HepG2 (cell line): ENCODE results near the gene RNF183. TPM values are rescaled to one million over a fixed set of nuclear protein-coding genes. Genes with fewer than 3 reads are reported as not detected.

Source experiments
- ARNT2 ChIP-seq: sonication (generic); formaldehyde crosslinking; IDR thresholded peaks from 2 replicates; pipeline ENCODE4 v1.8.0; 2022; ENCODE audit warnings: mild to moderate bottlenecking, low read depth, missing genetic modification reagents, moderate library complexity
- FOXO1 ChIP-seq: sonication (generic); formaldehyde crosslinking; IDR thresholded peaks from 2 replicates; pipeline ENCODE4 v1.4.0; 2020; ENCODE audit warnings: missing genetic modification reagents
- JUNB ChIP-seq: sonication (generic); formaldehyde crosslinking; IDR thresholded peaks from 2 replicates; pipeline ENCODE4 v1.8.0; 2022; ENCODE audit warnings: missing genetic modification reagents, mild to moderate bottlenecking, borderline replicate concordance
- MYNN ChIP-seq: sonication (generic); formaldehyde crosslinking; IDR thresholded peaks from 2 replicates; pipeline ENCODE4 v1.4.0; 2020; ENCODE audit warnings: mild to moderate bottlenecking, low read depth, missing genetic modification reagents
- NKX3-1 ChIP-seq: sonication (generic); formaldehyde crosslinking; IDR thresholded peaks from 2 replicates; pipeline ENCODE4 v1.5.0; 2020; ENCODE audit warnings: missing genetic modification reagents
- POLR2A ChIP-seq, 2 experiments: IDR thresholded peaks; 2 replicates each; pipeline ENCODE4 v1.6.1; 2011; ENCODE audit warnings: low read depth in 2 of 2, low read length in 2 of 2, mild to moderate bottlenecking in 1 of 2, moderate library complexity in 1 of 2; ENCODE audit not compliant: insufficient read depth in 1 of 2
- POLR2G ChIP-seq: fragments of 200-400 bp; formaldehyde crosslinking; IDR thresholded peaks from 2 replicates; pipeline ENCODE4 v1.6.1; 2018; ENCODE audit warnings: mild to moderate bottlenecking, low read depth, low read length, moderate library complexity
- RAD21 ChIP-seq: fragments of 450-650 bp; formaldehyde crosslinking; IDR thresholded peaks from 2 replicates; pipeline ENCODE4 v1.5.0; 2020; ENCODE audit warnings: mild to moderate bottlenecking
- RBM22 ChIP-seq: fragments of 200-400 bp; formaldehyde crosslinking; optimal IDR thresholded peaks from 2 replicates; pipeline ENCODE3; 2017; ENCODE audit warnings: mild to moderate bottlenecking, low read length, moderate library complexity
- SP4 ChIP-seq: sonication (generic); formaldehyde crosslinking; IDR thresholded peaks from 2 replicates; pipeline ENCODE4 v1.8.1; 2023; ENCODE audit warnings: mild to moderate bottlenecking, missing genetic modification reagents
- ZNF543 ChIP-seq: sonication (generic); formaldehyde crosslinking; IDR thresholded peaks from 2 replicates; pipeline ENCODE4 v1.4.0; 2020; ENCODE audit warnings: mild to moderate bottlenecking, missing genetic modification reagents
- ZNF605 ChIP-seq: sonication (generic); formaldehyde crosslinking; IDR thresholded peaks from 2 replicates; pipeline ENCODE4 v1.8.0; 2022; ENCODE audit warnings: mild to moderate bottlenecking, missing genetic modification reagents
- polyA plus RNA-seq, 8 experiments: library from polyadenylated mRNA; depleted of rRNA in 3 of 8; stranded (reverse) in 7 of 8; unstranded in 1 of 8; fragments of >200 nt; fragmentation: Illumina TruSeq in 4 of 8; extraction: Trizol in 4 of 8; gene quantifications; 2 replicates each; pipeline versions ENCODE4 v1.2.1 to v1.2.3, GENCODE V29; 2011 to 2016; ENCODE audit warnings: low read depth in 4 of 8, missing spikeins in 1 of 8, mixed read lengths in 1 of 8; ENCODE audit not compliant: insufficient read depth in 1 of 8
- total RNA-seq, 5 experiments: library from RNA; depleted of rRNA; stranded (reverse); fragments of >200 nt; fragmentation: Illumina TruSeq; extraction: Trizol; gene quantifications; 2 replicates each; pipeline ENCODE4 v1.2.3, GENCODE V29; 2016; ENCODE audit warnings: low read depth in 1 of 5
- TF ChIP-seq, protein P1 (sequence below): IDR thresholded peaks from 2 replicates; pipeline ENCODE4 v1.6.1; 2016; ENCODE audit warnings: missing genetic modification reagents, missing compliant biosample characterization
- TF ChIP-seq, protein P2 (sequence below): sonication (generic); formaldehyde crosslinking; IDR thresholded peaks from 2 replicates; pipeline ENCODE4 v1.5.1; 2020; ENCODE audit warnings: mild to moderate bottlenecking, moderate library complexity, missing genetic modification reagents
- TF ChIP-seq, protein P3 (sequence below): sonication (generic); formaldehyde crosslinking; IDR thresholded peaks from 2 replicates; pipeline ENCODE4 v1.5.1; 2020; ENCODE audit warnings: mild to moderate bottlenecking, missing genetic modification reagents
- TF ChIP-seq, protein P4 (sequence below): sonication (generic); formaldehyde crosslinking; IDR thresholded peaks from 2 replicates; pipeline ENCODE4 v1.4.0; 2020; ENCODE audit warnings: missing genetic modification reagents
- TF ChIP-seq, protein P5 (sequence below): sonication (generic); formaldehyde crosslinking; IDR thresholded peaks from 2 replicates; pipeline ENCODE4 v1.4.0; 2020; ENCODE audit warnings: mild to moderate bottlenecking, low read depth, missing genetic modification reagents
- TF ChIP-seq, protein P6 (sequence below): sonication (generic); formaldehyde crosslinking; IDR thresholded peaks from 2 replicates; pipeline ENCODE4 v1.8.1; 2022; ENCODE audit warnings: mild to moderate bottlenecking, missing genetic modification reagents
- TF ChIP-seq, protein P7 (sequence below): sonication (generic); formaldehyde crosslinking; IDR thresholded peaks from 2 replicates; pipeline ENCODE4 v1.8.1; 2023; ENCODE audit warnings: mild to moderate bottlenecking, inconsistent platforms, moderate library complexity, missing genetic modification reagents, borderline replicate concordance

The RNF183 gene
- total and polyA plus RNA-seq, 2 of the 13 experiments (the other 11 are each of a cell fraction or from before 2014, with no cell fraction given), result 0.13 to 6.5 TPM

DNA sequence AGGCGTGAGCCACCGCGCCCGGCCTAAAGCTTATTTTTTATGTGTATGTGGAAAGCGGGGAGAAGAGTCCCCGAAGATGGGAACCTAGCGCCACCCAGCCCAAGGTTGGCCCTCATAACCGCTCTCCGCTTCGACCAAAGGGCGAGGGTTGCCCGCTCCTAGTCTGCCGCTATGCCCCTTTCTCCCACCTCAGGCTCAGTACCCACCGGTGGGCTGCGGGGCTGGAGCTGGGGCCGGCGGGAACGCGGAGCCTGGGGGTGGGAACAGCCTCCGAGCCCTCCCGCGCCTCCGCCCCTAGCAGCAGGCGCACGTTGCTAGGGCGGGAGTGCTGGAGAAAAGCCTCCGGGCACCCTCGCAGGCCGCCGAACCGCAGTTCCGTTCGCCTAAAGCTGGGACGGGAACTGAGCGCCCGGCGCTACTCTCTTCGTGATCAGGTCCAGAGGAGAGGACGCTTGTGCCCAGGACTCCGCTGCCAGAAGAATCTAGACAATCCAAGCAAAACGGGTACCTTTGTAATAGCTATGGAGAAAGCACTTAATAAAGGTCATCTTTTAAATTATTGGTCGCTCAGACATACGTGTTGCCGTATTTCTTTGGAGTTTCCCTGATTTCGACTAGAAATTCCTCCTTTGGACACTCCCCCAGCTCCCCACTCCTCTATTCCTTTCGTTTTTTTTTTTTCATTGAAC lies 37.0 kb upstream of the RNF183 start, which contains the start of gene WDR31 (continued):
- TF ChIP-seq MYNN, result 0 out of 2 replicates have a peak, but pooled peaks have one; percentile 51
- peak; percentile 68 for TF ChIP-seq POLR2G
- TF ChIP-seq, protein P1, sequence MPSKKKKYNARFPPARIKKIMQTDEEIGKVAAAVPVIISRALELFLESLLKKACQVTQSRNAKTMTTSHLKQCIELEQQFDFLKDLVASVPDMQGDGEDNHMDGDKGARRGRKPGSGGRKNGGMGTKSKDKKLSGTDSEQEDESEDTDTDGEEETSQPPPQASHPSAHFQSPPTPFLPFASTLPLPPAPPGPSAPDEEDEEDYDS, result peak; percentile 68
- peak; percentile 82; the same call in 1 of the 2 replicates for TF ChIP-seq ZNF543
- TF ChIP-seq, protein P2, sequence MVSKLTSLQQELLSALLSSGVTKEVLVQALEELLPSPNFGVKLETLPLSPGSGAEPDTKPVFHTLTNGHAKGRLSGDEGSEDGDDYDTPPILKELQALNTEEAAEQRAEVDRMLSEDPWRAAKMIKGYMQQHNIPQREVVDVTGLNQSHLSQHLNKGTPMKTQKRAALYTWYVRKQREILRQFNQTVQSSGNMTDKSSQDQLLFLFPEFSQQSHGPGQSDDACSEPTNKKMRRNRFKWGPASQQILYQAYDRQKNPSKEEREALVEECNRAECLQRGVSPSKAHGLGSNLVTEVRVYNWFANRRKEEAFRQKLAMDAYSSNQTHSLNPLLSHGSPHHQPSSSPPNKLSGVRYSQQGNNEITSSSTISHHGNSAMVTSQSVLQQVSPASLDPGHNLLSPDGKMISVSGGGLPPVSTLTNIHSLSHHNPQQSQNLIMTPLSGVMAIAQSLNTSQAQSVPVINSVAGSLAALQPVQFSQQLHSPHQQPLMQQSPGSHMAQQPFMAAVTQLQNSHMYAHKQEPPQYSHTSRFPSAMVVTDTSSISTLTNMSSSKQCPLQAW (CRISPR knock-in tag), result peak; percentile 78
- TF ChIP-seq, protein P3, sequence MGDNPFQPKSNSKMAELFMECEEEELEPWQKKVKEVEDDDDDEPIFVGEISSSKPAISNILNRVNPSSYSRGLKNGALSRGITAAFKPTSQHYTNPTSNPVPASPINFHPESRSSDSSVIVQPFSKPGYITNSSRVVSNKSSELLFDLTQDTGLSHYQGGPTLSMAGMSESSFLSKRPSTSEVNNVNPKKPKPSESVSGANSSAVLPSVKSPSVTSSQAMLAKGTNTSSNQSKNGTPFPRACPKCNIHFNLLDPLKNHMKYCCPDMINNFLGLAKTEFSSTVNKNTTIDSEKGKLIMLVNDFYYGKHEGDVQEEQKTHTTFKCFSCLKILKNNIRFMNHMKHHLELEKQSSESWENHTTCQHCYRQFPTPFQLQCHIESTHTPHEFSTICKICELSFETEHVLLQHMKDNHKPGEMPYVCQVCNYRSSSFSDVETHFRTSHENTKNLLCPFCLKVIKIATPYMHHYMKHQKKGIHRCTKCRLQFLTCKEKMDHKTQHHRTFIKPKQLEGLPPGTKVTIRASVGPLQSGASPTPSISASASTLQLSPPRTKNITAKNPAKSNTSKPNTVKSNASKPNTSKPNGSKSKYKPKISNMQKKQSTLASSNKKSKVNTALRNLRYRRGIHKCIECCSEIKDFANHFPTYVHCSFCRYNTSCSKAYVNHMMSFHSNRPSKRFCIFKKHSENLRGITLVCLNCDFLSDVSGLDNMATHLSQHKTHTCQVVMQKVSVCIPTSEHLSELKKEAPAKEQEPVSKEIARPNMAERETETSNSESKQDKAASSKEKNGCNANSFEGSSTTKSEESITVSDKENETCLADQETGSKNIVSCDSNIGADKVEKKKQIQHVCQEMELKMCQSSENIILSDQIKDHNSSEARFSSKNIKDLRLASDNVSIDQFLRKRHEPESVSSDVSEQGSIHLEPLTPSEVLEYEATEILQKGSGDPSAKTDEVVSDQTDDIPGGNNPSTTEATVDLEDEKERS (CRISPR knock-in tag), result peak; percentile 88
- TF ChIP-seq, protein P4, sequence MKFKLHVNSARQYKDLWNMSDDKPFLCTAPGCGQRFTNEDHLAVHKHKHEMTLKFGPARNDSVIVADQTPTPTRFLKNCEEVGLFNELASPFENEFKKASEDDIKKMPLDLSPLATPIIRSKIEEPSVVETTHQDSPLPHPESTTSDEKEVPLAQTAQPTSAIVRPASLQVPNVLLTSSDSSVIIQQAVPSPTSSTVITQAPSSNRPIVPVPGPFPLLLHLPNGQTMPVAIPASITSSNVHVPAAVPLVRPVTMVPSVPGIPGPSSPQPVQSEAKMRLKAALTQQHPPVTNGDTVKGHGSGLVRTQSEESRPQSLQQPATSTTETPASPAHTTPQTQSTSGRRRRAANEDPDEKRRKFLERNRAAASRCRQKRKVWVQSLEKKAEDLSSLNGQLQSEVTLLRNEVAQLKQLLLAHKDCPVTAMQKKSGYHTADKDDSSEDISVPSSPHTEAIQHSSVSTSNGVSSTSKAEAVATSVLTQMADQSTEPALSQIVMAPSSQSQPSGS (CRISPR knock-in tag), result peak; percentile 83
- TF ChIP-seq FOXO1 (CRISPR knock-in tag), result peak; percentile 77
- TF ChIP-seq, protein P5, sequence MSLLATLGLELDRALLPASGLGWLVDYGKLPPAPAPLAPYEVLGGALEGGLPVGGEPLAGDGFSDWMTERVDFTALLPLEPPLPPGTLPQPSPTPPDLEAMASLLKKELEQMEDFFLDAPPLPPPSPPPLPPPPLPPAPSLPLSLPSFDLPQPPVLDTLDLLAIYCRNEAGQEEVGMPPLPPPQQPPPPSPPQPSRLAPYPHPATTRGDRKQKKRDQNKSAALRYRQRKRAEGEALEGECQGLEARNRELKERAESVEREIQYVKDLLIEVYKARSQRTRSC, result 0 out of 2 replicates have a peak, but pooled peaks have one; percentile 42
- peak; percentile 89 for TF ChIP-seq ZNF605 (CRISPR knock-in tag)
- no peak for TF ChIP-seq JUNB (CRISPR knock-in tag)
- peak; percentile 52 to 84; a peak in 3 of 4 replicates for TF ChIP-seq POLR2A (IDR thresholded peaks at IDR 0.05; ENCODE audit: insufficient read depth in 1 of 2, low read depth in 2 of 2, low read length in 2 of 2)
- peak; percentile 92 for TF ChIP-seq SP4 (CRISPR knock-in tag)
- TF ChIP-seq RAD21 (CRISPR knock-in tag), result peak; percentile 58
- TF ChIP-seq, protein P6, sequence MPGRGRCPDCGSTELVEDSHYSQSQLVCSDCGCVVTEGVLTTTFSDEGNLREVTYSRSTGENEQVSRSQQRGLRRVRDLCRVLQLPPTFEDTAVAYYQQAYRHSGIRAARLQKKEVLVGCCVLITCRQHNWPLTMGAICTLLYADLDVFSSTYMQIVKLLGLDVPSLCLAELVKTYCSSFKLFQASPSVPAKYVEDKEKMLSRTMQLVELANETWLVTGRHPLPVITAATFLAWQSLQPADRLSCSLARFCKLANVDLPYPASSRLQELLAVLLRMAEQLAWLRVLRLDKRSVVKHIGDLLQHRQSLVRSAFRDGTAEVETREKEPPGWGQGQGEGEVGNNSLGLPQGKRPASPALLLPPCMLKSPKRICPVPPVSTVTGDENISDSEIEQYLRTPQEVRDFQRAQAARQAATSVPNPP (CRISPR knock-in tag), result no peak
- TF ChIP-seq, protein P7, sequence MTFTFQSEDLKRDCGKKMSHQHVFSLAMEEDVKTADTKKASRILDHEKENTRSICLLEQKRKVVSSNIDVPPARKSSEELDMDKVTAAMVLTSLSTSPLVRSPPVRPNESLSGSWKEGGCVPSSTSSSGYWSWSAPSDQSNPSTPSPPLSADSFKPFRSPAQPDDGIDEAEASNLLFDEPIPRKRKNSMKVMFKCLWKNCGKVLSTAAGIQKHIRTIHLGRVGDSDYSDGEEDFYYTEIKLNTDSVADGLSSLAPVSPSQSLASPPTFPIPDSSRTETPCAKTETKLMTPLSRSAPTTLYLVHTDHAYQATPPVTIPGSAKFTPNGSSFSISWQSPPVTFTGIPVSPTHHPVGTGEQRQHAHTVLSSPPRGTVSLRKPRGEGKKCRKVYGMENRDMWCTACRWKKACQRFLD (CRISPR knock-in tag), result peak; percentile 84; the same call in 1 of the 2 replicates
- peak; percentile 91; the same call in 1 of the 2 replicates for TF ChIP-seq ARNT2 (CRISPR knock-in tag)
- peak; percentile 64 for TF ChIP-seq NKX3-1 (CRISPR knock-in tag)
- peak; percentile 98 for TF ChIP-seq RBM22
